K562 (cell line): ENCODE measurements around the gene ZNF366. TPM values are rescaled to one million over a fixed set of nuclear protein-coding genes. Genes with fewer than 3 reads are reported as not detected.

ENCODE experiments used
- ATAC-seq: fragments of 200-7000 bp; cut with Tn5 transposase; 3 replicates; pipeline ENCODE4 v1.9.1; 2020; ENCODE audit warnings: moderate library complexity
- BruUV-seq: library from RNA; stranded (reverse); fragments of 400-500 nt; replicated peaks from 2 replicates; lab custom pipeline; 2021; lab: Mats Ljungman, UMichigan
- CTCF ChIA-PET: fragments of 300-600 bp; formaldehyde crosslinking; extraction: SDS; loops from one replicate; lab custom pipeline; 2021; ENCODE audit warnings: low intra/inter-chr PET ratio; lab: Yijun Ruan, JAX
- POLR2A ChIA-PET: fragments of 300-600, 350-650 bp; sonication (Branson Sonifier 250); formaldehyde crosslinking; extraction: SDS; loops from one replicate; lab custom pipeline; 2021; ENCODE audit warnings: antibody characterized with exemption, inconsistent platforms; lab: Yijun Ruan, JAX
- DNase-seq, 4 experiments: peaks; one replicate each; pipeline versions ENCODE4 v3.0.0 to v3.0.0-alpha.2; 2011 to 2018; ENCODE audit warnings: low spot score in 3 of 4, mixed read lengths in 3 of 4; ENCODE audit errors: extremely low read depth in 1 of 4
- FAIRE-seq: peaks from 2 replicates; lab custom pipeline; 2011; peaks lifted over from hg19 to GRCh38; lab: Jason Lieb, UNC
- H2AFZ ChIP-seq: 2 replicates; pipeline ENCODE4 v1.6.0; 2011; ENCODE audit warnings: low read depth, low read length, control low read depth, inconsistent platforms
- H3K27ac ChIP-seq: fragments of 200-600 bp; 3 replicates; pipeline ENCODE4 v1.8.0; 2011; ENCODE audit warnings: low read depth, mild to moderate bottlenecking, control low read depth, inconsistent platforms, low read length, moderate library complexity, mixed read lengths; ENCODE audit errors: extremely low read depth
- H3K27me3 ChIP-seq, 2 experiments: fragments of 300-600 bp in 1 of 2; 2 replicates in 1 of 2; 3 replicates in 1 of 2; pipeline versions ENCODE4 v1.6.0 to v1.8.0; 2011; ENCODE audit warnings: inconsistent platforms in 2 of 2, low read length in 2 of 2, mild to moderate bottlenecking in 1 of 2, mixed read lengths in 1 of 2, moderate library complexity in 1 of 2; ENCODE audit not compliant: control insufficient read depth in 2 of 2, insufficient read depth in 2 of 2
- H3K36me3 ChIP-seq: fragments of 300-600 bp; 3 replicates; pipeline ENCODE4 v1.8.0; 2011; ENCODE audit warnings: mild to moderate bottlenecking, low read length, inconsistent platforms; ENCODE audit not compliant: control insufficient read depth, insufficient read depth
- H3K4me1 ChIP-seq, 2 experiments: fragments of 200-600 bp in 1 of 2; replicated peaks in 1 of 2; 2 replicates in 1 of 2; 3 replicates in 1 of 2; pipeline versions ENCODE4 v1.5.1 to v1.8.0; 2011; ENCODE audit warnings: inconsistent platforms in 2 of 2, low read length in 2 of 2, mild to moderate bottlenecking in 1 of 2, mixed read lengths in 1 of 2, moderate library complexity in 1 of 2; ENCODE audit not compliant: control insufficient read depth in 2 of 2, insufficient read depth in 2 of 2
- H3K4me2 ChIP-seq: 2 replicates; pipeline ENCODE4 v1.6.1; 2011; ENCODE audit warnings: low read length, control low read depth, inconsistent platforms, mixed read lengths; ENCODE audit not compliant: insufficient read depth
- H3K4me3 ChIP-seq: fragments of 200-600 bp; sonication (generic), shearing (Covaris generic); 2 replicates; pipeline ENCODE4 v1.5.1; 2016; ENCODE audit warnings: control low read depth, inconsistent platforms
- H3K79me2 ChIP-seq: fragments of 200-600 bp; 3 replicates; pipeline ENCODE4 v1.8.0; 2011; ENCODE audit warnings: low read length, inconsistent platforms; ENCODE audit not compliant: control insufficient read depth, insufficient read depth
- H3K9ac ChIP-seq, 2 experiments: 2 replicates each; pipeline versions ENCODE4 v1.6.0 to v1.6.1; 2011; ENCODE audit warnings: low read depth in 2 of 2, low read length in 2 of 2, control low read depth in 1 of 2, inconsistent platforms in 1 of 2, mild to moderate bottlenecking in 1 of 2, mixed read lengths in 1 of 2; ENCODE audit not compliant: insufficient read depth in 1 of 2
- H3K9me1 ChIP-seq: one replicate; pipeline ENCODE4 v1.6.0; 2011; ENCODE audit warnings: inconsistent platforms, mild to moderate bottlenecking, low read length, moderate library complexity; ENCODE audit not compliant: control insufficient read depth, insufficient read depth
- H3K9me3 ChIP-seq: replicated peaks from 2 replicates; pipeline ENCODE4 v1.5.1; 2011; ENCODE audit warnings: low read depth, low read length, inconsistent platforms; ENCODE audit not compliant: control insufficient read depth, insufficient read depth
- H4K20me1 ChIP-seq: replicated peaks from 2 replicates; pipeline ENCODE4 v1.6.1; 2011; ENCODE audit warnings: low read length, inconsistent platforms, mixed read lengths; ENCODE audit not compliant: control insufficient read depth, insufficient read depth
- HBP1 ChIP-seq: fragments of 450-650 bp; formaldehyde crosslinking; IDR thresholded peaks from 2 replicates; pipeline ENCODE4 v1.4.0; 2022; ENCODE audit warnings: missing genetic modification characterization
- HINFP ChIP-seq: fragments of 450-650 bp; conservative IDR thresholded peaks from 2 replicates; pipeline ENCODE4 v1.6.1; 2016; ENCODE audit warnings: missing genetic modification characterization, low read depth, mild to moderate bottlenecking, control low read depth, missing compliant biosample characterization
- L3MBTL2 ChIP-seq: fragments of 450-650 bp; IDR thresholded peaks from 2 replicates; pipeline ENCODE4 v1.6.1; 2016; ENCODE audit warnings: mild to moderate bottlenecking, moderate library complexity
- WGBS: fragments of 100-300 bp; shearing (Covaris generic); methylation state at CpG from one replicate; pipeline ENCODE4 v1.1.6; 2016; ENCODE audit warnings: low coverage, mixed read lengths; ENCODE audit not compliant: insufficient coverage; ENCODE audit errors: missing lambda C conversion rate; 5-methylcytosine and 5-hydroxymethylcytosine counted together
- in situ Hi-C: fragments of 300-500 bp; cut with MboI; formaldehyde crosslinking; loops from 4 replicates; pipeline ENCODE4 v1.15.0; 2018; ENCODE audit warnings: inconsistent platforms, mixed read lengths
- intact Hi-C: fragments of 100-400 bp; cut with micrococcal nuclease; formaldehyde crosslinking; loops from 2 replicates; pipeline ENCODE4 v1.14.2; 2022
- polyA plus RNA-seq, 8 experiments: library from polyadenylated mRNA; depleted of rRNA in 4 of 8; stranded (reverse) in 5 of 8; unstranded in 3 of 8; fragments of >200 nt; fragmentation: Nextera tagmentation in 2 of 8; fragmentation: Illumina TruSeq in 1 of 8; extraction: Ambion mirVana in 2 of 8; extraction: Trizol in 1 of 8; gene quantifications; 2 replicates each; pipeline versions ENCODE4 v1.2.1 to v1.2.3, GENCODE V29; 2011 to 2014; ENCODE audit warnings: inconsistent platforms in 1 of 8, missing spikeins in 1 of 8
- total RNA-seq, 7 experiments: library from RNA; depleted of rRNA in 6 of 7; stranded (reverse); fragments of >200 nt in 6 of 7; fragmentation: Illumina TruSeq in 2 of 7; extraction: Trizol in 2 of 7; gene quantifications; 2 replicates each; pipeline versions ENCODE4 v1.2.1 to v1.2.3, GENCODE V29; 2011 to 2021; ENCODE audit warnings: low replicate concordance in 1 of 7
- TF ChIP-seq, protein P1 (sequence below), 2 experiments: fragments of 450-650 bp; IDR thresholded peaks; 2 replicates each; pipeline ENCODE4 v1.6.1; 2018; ENCODE audit warnings: mild to moderate bottlenecking in 2 of 2, low read depth in 1 of 2; ENCODE audit not compliant: partially characterized antibody in 2 of 2

ZNF366 gene
- total and polyA plus RNA-seq, 9 of the 15 experiments (the other 6 are each of a cell fraction or from before 2014, with no cell fraction given), result not detected

- in situ Hi-C loops, result no loop called here
- BruUV-seq, result no TSS peak
These were observed 15.4 kb upstream of the ZNF366 start for GRCh38 chr5:72522607-72523006.

More at GRCh38 chr5:72522607-72523006, 15.4 kb upstream of the ZNF366 start:
- Histone ChIP-seq H3K36me3 (no peaks in the 10 kb centered on the region), H3K4me1 (no peaks in the 10 kb centered on the region; a peak in 1 of 5 replicates), H3K27me3 (no peaks in the 10 kb centered on the region), H3K79me2 (no peaks in the 10 kb centered on the region), H3K9ac (no peak overlapping the region), H3K27ac (no peak overlapping the region), H4K20me1 (no peaks in the 10 kb centered on the region), H3K4me2 (no peak overlapping the region), H3K9me3 (no peaks in the 10 kb centered on the region; the same call in 1 of the 2 replicates), H2AFZ (no peak overlapping the region), H3K4me3 (no peak overlapping the region), H3K9me1 (no peaks in the 10 kb centered on the region)
- DNase-seq (no peak), FAIRE-seq (no peak), ATAC-seq (no peak)
- intact Hi-C loops, result loop anchor here (10.0 kb wide), 2 partner anchors 292 to 322 kb away; partner anchors contain the start of gene TNPO1
- CTCF ChIA-PET, result interaction anchor here (3.6 kb wide), 1 partner anchor 156 kb away, joined by 26 read pairs; no protein-coding TSS in a partner anchor
- WGBS, result 85% methylated on average over 1 of the region's 1 CpG
- POLR2A ChIA-PET, result no interaction called here
- TF ChIP-seq HINFP (tag) (no peak), HBP1 (CRISPR knock-in tag) (no peak), L3MBTL2 (no peak)
- TF ChIP-seq, protein P1, sequence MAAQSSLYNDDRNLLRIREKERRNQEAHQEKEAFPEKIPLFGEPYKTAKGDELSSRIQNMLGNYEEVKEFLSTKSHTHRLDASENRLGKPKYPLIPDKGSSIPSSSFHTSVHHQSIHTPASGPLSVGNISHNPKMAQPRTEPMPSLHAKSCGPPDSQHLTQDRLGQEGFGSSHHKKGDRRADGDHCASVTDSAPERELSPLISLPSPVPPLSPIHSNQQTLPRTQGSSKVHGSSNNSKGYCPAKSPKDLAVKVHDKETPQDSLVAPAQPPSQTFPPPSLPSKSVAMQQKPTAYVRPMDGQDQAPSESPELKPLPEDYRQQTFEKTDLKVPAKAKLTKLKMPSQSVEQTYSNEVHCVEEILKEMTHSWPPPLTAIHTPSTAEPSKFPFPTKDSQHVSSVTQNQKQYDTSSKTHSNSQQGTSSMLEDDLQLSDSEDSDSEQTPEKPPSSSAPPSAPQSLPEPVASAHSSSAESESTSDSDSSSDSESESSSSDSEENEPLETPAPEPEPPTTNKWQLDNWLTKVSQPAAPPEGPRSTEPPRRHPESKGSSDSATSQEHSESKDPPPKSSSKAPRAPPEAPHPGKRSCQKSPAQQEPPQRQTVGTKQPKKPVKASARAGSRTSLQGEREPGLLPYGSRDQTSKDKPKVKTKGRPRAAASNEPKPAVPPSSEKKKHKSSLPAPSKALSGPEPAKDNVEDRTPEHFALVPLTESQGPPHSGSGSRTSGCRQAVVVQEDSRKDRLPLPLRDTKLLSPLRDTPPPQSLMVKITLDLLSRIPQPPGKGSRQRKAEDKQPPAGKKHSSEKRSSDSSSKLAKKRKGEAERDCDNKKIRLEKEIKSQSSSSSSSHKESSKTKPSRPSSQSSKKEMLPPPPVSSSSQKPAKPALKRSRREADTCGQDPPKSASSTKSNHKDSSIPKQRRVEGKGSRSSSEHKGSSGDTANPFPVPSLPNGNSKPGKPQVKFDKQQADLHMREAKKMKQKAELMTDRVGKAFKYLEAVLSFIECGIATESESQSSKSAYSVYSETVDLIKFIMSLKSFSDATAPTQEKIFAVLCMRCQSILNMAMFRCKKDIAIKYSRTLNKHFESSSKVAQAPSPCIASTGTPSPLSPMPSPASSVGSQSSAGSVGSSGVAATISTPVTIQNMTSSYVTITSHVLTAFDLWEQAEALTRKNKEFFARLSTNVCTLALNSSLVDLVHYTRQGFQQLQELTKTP (IDR thresholded peaks at IDR 0.05; ENCODE audit: low read depth in 1 of 2, partially characterized antibody in 2 of 2), result peak in 1 of 2 experiments; percentile 53
